Stromal cell of bone marrow (primary cell): Measurements from ENCODE around the gene ARHGAP26.

Experiments used
- DNase-seq: peaks from one replicate; pipeline ENCODE4 v3.0.0-alpha.2; 2012; ENCODE audit warnings: low read depth

The ARHGAP26 gene

DNA sequence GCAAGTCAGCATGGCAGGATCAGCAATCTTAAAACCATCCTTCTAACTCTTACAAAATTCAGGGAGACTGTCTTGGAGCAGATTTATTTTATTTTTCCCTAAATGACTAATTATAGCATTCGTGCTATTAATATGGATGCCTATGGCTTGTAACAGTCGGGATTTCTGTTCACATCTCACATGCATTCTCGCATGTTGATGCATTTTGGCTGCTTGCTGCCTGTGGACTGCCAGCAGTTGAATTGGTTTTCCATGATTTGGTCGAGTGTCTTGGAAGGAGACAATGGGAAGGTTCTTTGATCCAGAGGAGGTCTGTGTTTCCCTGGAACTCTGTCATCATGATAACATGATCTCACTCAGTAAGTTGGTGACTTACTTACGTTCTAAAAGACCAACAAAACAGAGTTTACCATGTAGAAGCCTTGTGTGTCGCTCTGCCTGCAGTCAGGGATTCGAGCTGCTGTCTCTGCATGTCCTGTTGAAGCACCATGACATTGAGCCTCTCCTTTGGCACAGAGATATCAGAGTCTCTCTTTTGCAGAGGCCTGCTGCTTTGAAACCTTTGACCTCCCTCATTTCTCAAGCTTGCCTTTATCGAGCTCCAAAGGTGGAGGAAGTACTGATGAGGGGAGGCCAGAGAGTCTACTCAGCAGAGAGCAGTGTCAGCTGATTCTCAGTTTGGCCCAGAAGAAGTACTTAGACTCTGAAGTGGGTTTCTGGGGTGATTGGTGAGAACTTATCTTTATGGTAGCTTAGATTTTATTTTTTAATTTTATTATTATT is 82.4 kb downstream of the ARHGAP26 start:
- DNase-seq = no peak

DNA sequence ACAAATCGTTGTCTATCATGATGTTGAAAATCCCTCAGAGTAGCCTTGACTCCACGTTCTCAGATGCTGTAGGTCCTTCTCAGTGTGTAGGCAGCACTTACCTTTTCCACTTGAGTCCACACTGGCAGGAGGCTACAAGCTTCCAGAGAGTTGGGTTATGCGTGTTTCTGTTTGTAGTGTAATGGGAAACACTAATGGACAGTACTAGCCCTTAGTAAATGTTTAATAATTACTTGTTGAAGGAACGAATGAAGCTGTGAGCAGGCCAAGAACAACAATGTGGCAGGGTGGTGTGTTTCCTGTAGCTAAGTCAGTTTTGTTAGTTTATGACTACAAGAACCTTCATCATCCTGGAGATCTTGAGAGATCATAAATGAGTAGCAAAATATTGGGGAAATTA is 83.5 kb downstream of the ARHGAP26 start:
- DNase-seq = no peak

DNA sequence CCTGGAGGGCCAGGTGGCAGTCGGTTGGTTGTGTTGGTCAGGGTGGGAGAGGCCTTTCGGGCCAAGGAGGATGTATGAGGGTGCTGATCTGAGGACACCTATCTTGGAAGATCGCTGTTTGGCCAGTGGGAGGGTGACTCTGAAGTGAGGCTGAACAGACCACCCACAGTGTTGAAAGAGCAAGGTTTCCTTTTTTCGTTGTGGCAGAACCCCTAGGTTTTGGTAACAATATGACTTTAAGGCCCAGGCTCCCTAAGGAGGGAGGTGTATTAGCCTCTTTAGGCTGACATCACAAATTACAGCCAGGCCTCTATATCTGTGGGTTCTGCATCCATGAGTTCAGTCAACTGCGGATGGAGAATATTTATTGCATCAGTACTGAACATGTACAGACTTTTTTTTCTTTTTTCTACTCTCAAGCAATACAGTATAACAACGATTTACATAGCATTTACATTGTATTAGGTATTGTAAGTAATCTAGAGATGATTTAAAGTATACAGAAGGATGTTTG is 86.1 kb downstream of the ARHGAP26 start:
- DNase-seq = no peak

DNA sequence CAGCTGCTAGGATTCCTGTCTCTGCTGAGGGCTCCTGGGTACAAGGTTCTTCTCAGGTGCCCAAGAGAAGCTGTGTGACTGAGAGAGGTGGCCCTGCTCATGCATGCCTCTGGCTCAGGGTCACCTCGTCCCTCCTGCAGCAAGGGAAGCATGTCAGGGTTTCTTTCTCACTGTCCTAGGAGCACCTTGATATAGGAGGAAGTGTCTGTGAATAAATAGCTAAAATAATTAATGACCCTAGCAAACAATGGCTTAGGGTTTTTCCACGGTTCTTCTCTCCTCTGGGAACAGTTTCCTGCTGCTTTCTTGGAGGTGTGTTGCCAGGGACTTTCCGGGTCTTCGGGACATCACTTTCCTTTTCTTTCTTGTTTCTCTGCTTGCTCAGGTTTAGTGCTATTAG is 87.2 kb downstream of the ARHGAP26 start:
- DNase-seq = no peak

DNA sequence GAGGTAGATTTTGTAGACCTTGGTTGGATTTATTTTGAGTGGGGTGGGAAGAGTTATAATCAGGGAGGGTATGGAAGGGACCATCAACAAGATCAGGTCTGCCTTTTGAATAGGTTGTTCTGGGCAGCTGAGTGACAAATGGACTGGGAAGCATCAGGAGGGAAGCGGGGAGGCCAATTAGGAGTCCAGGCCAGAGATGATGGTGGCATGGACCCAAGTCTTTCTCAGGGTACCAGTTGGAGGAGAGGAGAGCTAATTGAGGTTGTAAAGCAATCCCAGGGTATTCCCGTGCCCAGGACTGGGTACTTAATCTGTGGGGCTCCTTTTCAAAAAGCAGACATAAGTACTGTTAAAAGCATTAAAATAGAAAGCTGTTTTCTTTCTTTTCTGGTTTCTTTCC is 88.9 kb downstream of the ARHGAP26 start:
- no peak for DNase-seq

DNA sequence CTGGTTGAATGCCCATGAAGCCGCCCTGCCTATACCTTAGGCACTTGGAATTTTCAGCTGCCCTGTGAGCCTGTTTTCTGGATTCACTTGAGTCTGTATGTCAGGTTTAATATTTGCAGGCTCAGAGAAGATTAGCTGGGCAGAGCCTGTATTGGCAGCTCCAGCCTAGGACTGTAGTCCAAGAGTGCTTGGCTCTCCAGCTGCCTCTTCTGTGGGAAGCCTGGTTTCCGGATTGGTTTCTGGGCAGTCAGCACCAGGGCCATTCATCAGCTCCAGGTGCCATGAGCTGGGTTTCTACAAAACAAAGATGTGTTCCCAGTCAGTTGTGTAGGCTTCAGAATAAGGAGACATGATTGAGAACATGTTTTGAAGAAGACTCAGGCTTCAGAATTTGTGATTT is 90.1 kb downstream of the ARHGAP26 start:
- DNase-seq = no peak

DNA sequence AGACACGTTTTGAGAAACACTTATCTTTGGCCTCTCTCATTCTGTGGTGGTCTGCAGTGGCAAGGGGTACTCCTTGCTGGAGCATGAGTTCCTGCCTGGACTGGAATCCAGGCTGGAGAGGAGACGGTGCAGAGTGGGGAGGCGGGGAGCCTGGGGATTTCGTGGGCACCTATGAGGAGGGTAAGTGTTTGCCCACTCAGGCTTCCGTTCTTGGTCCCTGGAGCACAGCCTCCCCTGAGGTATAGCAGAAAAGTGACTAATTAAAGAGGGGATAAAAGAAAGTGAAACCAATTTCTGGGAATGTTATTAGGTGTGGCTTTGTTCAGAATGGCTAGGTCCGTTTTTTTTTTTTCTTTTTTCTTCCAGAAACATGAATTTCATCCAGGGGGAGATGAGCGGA is 90.8 kb downstream of the ARHGAP26 start:
- DNase-seq = no peak

DNA sequence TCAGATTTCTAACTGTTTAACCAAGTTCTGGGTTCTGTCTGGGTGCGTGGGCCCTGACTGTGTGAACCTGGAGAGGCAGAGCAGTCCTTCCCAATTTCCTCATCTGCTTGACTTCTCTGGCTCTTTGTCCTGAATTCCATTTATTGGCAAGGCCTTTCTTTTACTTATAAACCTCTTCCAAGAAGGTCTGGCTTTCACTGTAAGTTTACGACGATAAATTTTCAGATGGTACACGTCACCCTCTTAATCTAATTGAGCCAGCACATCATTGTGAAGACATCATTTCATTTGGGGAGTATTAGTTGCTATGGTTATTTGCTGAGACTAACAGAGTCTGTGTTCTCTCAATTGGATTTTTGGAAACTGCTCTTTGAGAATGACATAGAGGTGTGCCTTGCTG is 92.4 kb downstream of the ARHGAP26 start:
- DNase-seq = no peak

DNA sequence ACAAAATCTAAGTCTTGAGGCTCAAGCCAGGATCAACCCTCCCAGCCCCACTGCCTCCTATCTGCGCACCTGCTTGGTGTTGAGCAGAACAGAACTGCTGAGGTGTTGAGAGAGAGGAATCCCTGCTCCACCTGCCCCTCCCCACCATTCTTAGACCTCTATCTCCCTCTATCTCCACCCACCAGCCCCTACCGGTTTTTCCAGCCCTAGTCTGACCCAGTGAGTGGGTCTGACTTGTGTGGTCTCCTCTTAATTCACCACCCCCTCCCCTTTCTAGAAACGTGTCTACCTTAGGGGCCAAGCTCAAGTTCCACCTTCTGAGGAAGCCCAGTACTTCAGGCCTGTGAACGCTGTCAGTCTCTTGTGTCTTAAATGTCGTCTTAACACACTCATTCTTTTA is 93.7 kb downstream of the ARHGAP26 start:
- no peak for DNase-seq

DNA sequence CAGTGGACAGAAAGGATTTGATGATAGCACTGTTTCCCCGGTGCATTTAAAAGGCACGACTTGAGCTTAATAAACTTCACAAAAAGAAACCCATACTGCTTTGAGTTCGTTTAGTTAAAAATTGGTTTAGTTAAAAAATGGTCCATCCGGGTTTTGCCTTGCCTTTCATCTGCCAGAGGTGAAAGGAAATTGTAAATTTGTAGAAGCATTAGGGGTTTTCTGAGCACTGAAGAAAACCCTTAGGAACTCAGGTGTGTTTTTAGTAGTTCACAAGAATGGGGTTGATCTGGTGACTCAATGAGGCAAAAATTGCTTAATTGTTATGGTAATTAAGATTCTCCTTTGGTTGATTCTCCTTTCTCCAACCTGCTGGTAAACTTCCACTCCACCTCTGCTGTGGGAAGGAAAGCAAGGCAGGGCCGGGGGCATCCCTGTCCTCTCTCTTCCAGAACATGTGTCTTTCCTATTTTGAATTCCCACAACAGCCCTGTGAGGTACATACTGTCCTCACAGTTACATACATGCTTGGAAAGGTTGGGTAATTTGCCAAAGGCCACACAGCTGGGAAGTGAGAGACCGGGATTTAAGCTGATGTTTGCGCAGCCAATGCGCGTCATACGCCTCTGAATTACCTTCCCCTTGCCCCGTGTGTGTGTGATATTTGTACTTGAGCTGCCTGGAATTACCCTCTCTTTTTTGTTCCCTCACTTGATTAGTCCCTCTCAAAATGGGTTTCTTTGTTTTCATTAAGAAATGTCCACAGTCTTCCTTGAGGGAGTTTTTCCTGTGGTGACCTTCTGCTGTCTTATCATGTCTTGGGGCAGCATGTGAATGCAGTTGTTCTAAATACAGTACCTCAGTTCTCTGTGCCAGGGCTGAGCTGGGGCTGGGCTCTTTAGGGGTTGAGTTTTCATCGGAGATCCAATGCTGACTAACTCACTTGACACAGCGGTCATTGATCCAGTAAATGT is 94.4 kb downstream of the ARHGAP26 start:
- DNase-seq = no peak

DNA sequence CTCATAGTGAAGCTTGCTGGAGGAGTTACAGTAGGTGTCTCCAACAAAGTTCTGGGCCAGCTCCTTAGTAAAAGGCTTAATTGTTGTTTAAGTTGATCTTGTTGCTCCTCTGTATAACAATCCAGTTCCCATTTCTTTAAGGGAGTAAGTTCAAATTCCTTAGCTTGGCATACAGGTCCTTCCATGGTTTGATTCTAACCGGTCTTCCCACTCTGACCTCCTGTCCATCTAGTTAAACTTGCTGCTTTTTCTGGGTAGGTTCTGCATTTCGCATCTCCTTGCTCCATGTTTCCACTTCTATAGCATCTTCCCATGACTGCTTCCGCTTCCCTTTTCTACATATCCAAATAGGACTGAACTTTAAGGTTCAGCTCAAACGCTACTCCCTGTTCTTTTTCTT is 95.5 kb downstream of the ARHGAP26 start:
- DNase-seq = no peak

DNA sequence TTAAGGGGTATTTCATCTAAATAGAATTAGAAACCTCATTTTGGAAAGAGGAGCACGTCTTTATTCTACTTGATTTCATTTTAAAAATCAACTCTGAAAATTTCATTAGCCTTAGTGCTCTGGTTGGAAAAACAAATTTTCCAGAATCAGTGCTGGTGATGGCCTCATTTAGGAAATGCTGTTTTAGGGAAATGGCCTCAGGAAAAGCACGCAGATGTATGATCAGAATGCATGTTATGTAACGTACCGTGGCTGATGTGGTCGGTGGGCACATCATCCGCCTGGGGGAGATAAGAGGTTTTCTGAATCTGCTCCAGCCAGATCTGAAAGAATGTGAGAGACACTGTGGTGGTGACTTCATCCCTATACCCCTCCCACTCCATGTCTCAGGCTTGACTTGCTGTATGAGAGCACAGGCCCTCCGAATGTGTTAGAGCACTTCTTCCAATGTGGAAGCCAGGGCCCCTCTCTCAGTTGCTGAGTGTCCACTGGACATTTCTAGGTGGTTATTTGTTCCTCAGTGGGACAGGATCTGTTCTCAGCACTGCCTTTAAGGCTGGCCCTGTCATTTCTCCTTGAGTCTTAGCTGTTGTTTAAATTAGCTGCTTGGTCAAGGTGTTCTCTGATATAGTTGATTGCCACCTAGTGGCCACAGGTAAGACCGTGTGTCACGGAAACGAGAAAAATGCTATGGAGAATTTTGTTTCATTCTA is 96.5 kb downstream of the ARHGAP26 start:
- DNase-seq = no peak

DNA sequence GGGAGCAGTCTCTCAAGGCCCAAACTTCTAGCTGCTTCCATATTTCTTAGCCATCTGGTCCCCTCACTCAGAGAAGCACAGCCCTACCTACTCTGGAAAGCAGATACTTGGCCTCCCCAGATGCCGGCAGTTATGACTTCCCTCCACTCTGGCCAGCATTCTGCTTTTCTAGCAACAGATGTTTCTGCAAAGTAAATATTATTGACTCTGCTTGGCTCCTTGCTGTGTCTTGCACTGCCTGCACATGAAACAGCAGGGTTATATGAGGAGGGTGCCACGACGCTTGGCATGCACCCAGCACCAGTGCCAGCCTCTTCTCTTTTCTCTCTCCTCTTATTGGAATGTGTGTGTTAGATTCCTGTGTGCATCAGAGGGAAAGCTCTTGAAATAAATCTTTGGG is 99.7 kb downstream of the ARHGAP26 start:
- DNase-seq = no peak

DNA sequence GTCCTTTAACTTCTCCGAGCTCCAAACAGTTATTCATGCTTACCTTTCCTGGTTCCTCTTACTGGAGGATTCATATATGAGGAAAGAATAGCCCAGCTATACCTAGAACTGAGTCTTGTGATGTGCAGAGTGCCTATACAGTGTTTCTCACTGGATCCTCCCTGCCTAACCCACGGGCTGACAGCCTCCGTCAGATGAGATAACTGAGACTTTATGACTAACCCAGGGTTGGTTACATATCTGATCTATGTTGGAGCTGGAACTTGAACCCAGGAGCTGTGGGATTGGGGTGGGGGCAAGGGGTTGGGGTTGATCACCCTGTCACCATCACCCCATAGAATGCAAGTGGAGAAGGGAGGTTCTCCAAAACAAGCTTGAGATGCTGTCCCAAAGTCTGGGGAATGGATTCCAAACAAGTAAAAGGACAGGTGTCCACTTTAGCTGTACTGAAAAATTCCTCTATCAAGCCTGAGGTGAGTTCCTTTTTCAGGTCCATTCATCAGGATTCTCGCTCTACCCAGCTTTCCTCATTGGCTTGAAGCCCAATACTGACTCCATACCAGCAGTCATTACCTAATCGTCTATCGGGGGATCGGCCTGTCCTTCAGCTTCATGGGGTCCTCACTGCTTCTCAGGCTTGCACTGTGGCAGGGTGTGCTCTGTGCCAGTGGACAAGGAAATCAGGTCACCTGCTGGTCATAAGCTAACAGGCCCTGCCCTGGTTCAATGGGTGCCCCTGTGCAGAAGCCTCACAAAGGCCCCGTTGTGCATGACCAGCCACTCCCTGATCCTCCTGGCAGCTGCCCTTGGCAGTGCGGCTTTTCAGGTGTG is 100.6 kb downstream of the ARHGAP26 start:
- DNase-seq = no peak

DNA sequence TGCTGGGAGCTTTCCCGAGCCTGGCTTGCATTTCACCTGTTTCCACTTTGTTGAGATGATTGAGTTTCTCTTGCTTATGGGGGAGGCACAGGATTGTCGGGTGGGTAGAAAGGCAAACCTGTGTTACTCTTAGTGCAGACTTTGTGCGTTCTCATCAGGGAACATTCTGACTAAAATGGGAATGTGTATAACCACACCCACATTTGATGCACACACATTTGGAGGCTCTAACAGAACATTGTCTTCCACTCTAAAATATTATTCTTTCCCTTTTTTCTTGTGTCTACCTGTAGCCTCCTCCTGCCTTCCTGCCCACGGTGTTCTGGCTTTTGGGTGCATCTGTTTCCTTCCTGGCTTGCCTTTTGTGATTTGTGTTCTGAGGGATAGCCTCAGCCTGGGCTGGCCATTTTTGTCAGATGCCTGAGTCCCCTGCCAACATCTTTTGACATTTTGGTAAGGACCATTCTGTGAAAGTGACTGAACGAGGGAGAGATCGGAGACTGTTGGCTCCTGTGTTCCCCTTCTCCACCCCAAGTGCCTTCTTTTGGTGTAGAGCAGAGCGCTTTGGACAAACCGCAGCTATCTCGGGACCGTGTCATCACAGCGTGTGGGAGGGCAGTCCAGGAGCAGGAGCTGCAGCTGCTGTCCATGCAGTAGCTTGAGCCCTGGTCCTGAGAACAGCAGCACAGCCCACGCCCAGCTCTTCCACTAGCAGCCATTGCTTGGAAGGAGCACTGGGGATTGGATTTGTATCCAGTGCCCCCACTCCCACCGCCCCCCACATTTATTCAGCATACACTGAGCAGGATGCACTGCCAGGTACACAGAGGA is 101.4 kb downstream of the ARHGAP26 start:
- no peak for DNase-seq

DNA sequence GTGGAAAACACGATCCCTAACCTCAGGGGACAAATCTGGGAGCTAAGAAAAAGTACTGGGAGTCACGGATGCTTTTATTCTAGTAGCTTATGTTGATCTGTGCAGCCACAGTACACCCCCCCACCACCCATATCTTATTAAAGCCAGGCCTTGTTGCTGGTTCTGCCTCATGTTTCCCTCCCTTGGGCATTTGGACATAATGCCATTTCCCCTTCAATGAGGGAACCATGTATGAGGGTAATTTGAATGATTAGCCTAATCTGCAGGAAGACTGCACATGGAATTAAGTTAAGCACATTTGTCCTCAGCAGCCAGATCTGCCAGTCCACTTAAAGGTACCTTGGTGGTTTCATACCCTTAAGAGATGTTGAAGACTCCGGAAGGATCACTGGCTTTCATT is 102.0 kb downstream of the ARHGAP26 start:
- no peak for DNase-seq

DNA sequence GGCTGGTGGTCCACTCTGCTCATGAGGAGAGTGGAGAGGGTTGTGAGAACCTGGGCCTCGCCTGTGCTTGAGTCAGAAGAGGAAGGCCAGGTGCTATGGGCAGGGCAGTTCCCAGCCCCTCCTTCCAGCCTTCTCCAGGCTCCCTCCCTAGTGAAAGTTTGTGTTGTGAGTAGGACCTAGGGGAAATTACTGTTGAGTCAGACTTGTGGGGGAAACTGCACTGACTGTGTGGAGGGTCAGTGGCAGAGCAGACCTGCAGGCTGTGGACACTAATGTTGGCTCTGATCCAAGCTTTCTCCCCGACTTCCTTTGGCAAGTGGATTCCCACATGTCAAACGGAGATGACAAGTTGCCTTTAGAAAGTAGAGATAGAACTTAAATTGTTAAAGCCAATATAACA is 102.6 kb downstream of the ARHGAP26 start:
- DNase-seq = no peak

DNA sequence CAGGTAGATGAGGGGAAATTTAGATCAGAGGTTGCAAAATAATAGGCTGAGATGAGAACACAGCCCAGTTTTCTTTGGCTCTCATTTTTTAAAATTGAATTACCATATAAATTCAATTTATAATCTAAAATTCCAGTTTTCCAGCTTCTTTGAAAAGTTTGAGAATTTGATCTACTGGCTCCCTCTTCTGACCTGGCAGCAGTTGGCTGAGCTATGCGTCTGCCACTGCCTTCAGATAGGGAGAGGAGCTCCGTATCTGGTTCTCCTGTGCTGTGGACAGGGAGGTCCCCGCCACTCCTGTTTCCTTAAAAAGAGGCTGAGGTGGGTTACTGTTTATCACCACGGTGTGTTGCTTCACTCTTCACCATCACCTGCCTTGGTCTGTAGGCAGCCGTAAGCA is 103.7 kb downstream of the ARHGAP26 start:
- no peak for DNase-seq

DNA sequence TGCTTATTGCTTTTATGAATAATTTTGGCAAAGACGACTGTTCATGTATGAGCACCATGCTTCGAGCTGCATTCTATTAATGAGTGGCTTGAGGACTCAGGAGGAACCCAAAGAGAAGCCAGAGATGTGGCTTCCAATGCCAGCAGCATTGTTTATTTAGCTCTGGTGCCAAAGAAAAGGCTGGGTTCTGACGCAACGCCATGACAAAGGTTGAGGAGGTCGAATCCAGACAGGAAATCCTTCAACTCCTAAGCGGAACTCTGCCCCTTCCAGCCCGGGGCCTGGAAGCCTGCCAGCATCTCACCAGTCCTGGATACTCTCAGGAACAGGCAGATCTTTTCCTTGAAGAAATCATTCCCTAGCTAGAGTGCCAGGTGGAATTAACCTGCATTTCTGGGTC is 104.4 kb downstream of the ARHGAP26 start:
- DNase-seq = peak; percentile 59

DNA sequence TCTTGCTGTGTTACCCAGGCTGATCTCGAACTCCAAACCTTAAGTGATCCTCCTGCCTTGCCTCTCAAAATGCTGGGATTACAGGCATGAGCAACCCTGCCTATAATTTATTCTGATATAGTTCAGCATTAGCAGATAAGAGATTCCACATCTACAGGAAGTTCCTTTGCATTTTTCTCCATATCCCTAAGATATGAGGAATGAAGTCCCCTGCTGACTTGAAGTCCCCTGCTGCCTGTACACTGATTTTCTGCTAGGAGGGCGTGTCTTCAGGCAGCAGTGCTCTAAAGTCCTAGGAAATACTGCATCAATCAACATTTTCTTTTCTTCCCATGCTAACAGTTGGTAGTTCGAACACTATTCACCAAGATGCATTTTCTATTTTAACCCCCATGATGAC is 105.8 kb downstream of the ARHGAP26 start:
- DNase-seq = no peak

DNA sequence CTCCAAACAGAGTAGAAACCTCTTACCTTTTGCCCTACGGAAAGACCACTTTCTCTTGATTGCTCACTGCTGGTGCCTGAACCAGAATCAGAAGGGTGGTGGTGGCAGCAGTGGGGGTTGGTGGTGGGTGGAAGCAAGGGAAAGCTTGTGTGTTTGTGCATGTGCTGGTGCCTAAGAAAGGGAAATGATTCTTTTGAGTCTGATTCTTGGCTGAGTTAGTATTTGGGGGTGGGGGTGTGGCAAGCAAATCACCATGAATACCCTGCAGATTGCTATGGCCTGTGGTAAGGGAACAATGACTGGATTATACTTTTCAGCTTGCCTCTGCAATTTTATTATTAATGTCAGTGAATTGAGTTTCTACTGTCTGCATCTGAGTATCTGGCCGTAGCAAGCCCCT is 106.6 kb downstream of the ARHGAP26 start:
- DNase-seq = no peak
